ENCODE results near the gene PRKCE.

DNA sequence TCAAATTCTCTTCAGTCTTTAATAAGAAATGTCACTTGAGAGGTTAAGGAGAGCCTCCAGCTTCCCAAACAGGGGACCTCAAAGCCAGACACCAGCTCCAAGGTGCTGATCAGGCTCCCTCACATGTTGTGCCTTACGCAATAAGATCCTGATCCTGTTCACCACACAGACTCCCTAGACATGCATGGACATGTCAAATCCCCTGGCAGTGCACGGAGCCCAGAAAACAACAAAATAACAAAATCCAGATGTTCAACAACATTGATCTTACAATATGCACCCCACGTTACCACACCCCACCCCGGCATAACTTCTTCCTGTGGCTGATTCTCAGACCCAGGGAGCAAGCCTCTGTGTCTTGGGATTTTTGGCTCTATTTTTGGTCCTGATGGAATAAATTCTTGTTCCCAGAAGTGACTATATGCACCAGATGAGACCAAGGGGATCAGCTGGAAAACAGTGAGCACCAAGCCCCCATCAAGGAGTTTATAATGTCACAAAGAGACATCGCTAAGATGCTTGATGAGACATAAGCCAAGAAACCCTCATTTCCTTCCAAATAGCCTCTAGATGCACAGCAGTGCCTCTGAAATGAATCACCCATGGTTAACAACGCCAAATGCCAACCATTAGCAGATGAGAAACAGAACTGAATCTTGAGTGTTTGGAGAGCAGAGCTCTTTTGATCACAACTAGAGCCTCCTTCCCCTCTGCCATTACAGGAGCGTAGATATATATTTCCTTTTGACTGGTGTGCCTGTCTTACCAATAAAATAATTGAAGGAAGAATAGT is 198.2 kb downstream of the PRKCE start:
- no peak for TF ChIP-seq POLR2A (IDR thresholded peaks at IDR 0.05)
- TF ChIP-seq, protein P1, sequence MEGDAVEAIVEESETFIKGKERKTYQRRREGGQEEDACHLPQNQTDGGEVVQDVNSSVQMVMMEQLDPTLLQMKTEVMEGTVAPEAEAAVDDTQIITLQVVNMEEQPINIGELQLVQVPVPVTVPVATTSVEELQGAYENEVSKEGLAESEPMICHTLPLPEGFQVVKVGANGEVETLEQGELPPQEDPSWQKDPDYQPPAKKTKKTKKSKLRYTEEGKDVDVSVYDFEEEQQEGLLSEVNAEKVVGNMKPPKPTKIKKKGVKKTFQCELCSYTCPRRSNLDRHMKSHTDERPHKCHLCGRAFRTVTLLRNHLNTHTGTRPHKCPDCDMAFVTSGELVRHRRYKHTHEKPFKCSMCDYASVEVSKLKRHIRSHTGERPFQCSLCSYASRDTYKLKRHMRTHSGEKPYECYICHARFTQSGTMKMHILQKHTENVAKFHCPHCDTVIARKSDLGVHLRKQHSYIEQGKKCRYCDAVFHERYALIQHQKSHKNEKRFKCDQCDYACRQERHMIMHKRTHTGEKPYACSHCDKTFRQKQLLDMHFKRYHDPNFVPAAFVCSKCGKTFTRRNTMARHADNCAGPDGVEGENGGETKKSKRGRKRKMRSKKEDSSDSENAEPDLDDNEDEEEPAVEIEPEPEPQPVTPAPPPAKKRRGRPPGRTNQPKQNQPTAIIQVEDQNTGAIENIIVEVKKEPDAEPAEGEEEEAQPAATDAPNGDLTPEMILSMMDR (IDR thresholded peaks at IDR 0.05): no peak

All from body of pancreas (tissue), 4 donors.